ENCODE data around the gene NTF3.
A peak's percentile ranks its signal among the peaks of the same experiment; 100 is the strongest.

The NTF3 gene

GRCh38 chr12:5439371-5439771 lies 7.5 kb downstream of the NTF3 start:
- no peak overlapping the region for H3K4me3 ChIP-seq (replicated peaks in 1 of 2; ENCODE audit: low read depth in 2 of 2, low read length in 2 of 2)
- DNase-seq (ENCODE audit: low read depth in 2 of 2) = no peak
- TF ChIP-seq CTCF (IDR thresholded peaks at IDR 0.05; ENCODE audit: low read depth, low read length) = no peak

- DNase-seq (ENCODE audit: low read depth in 2 of 2) = no peak
- H3K4me3 ChIP-seq (replicated peaks in 1 of 2; ENCODE audit: low read depth in 2 of 2, low read length in 2 of 2) = no peak overlapping the region
- TF ChIP-seq CTCF (IDR thresholded peaks at IDR 0.05; ENCODE audit: low read depth, low read length) = no peak
These were observed 7.9 kb downstream of the NTF3 start for GRCh38 chr12:5439788-5440300.

GRCh38 chr12:5440978-5441377 lies 9.1 kb downstream of the NTF3 start:
- TF ChIP-seq CTCF (IDR thresholded peaks at IDR 0.05; ENCODE audit: low read depth, low read length) = no peak
- DNase-seq (ENCODE audit: low read depth in 2 of 2) = no peak
- no peak overlapping the region for H3K4me3 ChIP-seq (replicated peaks in 1 of 2; ENCODE audit: low read depth in 2 of 2, low read length in 2 of 2)

GRCh38 chr12:5441497-5442236 lies 9.8 kb downstream of the NTF3 start:
- DNase-seq (ENCODE audit: low read depth in 2 of 2) = peak in 1 of 2 donors; percentile 21
- no peak overlapping the region for H3K4me3 ChIP-seq (replicated peaks in 1 of 2; ENCODE audit: low read depth in 2 of 2, low read length in 2 of 2)
- TF ChIP-seq CTCF (IDR thresholded peaks at IDR 0.05; ENCODE audit: low read depth, low read length) = no peak

GRCh38 chr12:5442251-5443006 lies 10.5 kb downstream of the NTF3 start:
- TF ChIP-seq CTCF (IDR thresholded peaks at IDR 0.05; ENCODE audit: low read depth, low read length) = peak; percentile 45
- H3K4me3 ChIP-seq (replicated peaks in 1 of 2; ENCODE audit: low read depth in 2 of 2, low read length in 2 of 2) = no peak overlapping the region
- peak; percentile 62 to 68 for DNase-seq (ENCODE audit: low read depth in 2 of 2)

GRCh38 chr12:5444520-5444919 lies 12.6 kb downstream of the NTF3 start:
- DNase-seq (ENCODE audit: low read depth in 2 of 2) = no peak
- no peak for TF ChIP-seq CTCF (IDR thresholded peaks at IDR 0.05; ENCODE audit: low read depth, low read length)
- no peak overlapping the region for H3K4me3 ChIP-seq (replicated peaks in 1 of 2; ENCODE audit: low read depth in 2 of 2, low read length in 2 of 2)
